Measurements from ENCODE around the gene CCDC88C. TPM values are rescaled to one million over a fixed set of nuclear protein-coding genes. Genes with fewer than 3 reads are reported as not detected.
A peak's percentile ranks its signal among the peaks of the same experiment; 100 is the strongest.

CCDC88C gene
- 100 to 1,000 TPM in 1 of 6 donors, 10 to 100 TPM in 5; 33.1 to 119 (median 54.5) TPM for total RNA-seq

- Histone ChIP-seq H3K4me1 (peaks cover 34 to 58% (median 37%) of the 10 kb centered on the region in 4 donors), H3K36me3 (no peaks in the 10 kb centered on the region), H3K27me3 (no peaks in the 10 kb centered on the region), H3K9me3 (no peaks in the 10 kb centered on the region), H3K27ac (peak within 1 kb of the TSS; percentile 53 to 91 (median 80)), H3K4me3 (peak within 1 kb of the TSS; percentile 80 to 89 (median 86))
- 2 to 7% methylated on average over 9 to 15 of the region's 103 CpGs for WGBS, 2 donors
- ATAC-seq (ENCODE audit: low FRiP score in 2 of 2) (peak; percentile 62 to 77), DNase-seq (peak; percentile 83 to 95)
- TF ChIP-seq CTCF (IDR thresholded peaks at IDR 0.05) (no peak), POLR2AphosphoS5 (IDR thresholded peaks at IDR 0.05) (peak in 1 of 2 donors; percentile 12), EP300 (IDR thresholded peaks at IDR 0.05) (no peak), POLR2A (IDR thresholded peaks at IDR 0.05) (peak in 2 of 4 donors; percentile 32 to 37)
These were observed at the start of gene CCDC88C for GRCh38 chr14:91417120-91417982. Gene CCDC88C, minus strand, starts transcription at chr14:91417820. Its CDS starts 130 bp downstream, at chr14:91417690.

GRCh38 chr14:91466192-91466591 is 48.6 kb upstream of the CCDC88C start:
- no peak for TF ChIP-seq POLR2A (IDR thresholded peaks at IDR 0.05)
- no peak for TF ChIP-seq CTCF (IDR thresholded peaks at IDR 0.05)
- no peak for TF ChIP-seq EP300 (IDR thresholded peaks at IDR 0.05)
- no peak for TF ChIP-seq POLR2AphosphoS5 (IDR thresholded peaks at IDR 0.05)
- ATAC-seq (ENCODE audit: low FRiP score in 2 of 2) = no peak
- Histone ChIP-seq H3K36me3 (peaks cover 28 to 100% (median 54%) of the 10 kb centered on the region in 4 donors), H3K4me1 (peaks cover 0 to 4% (median 0%) of the 10 kb centered on the region in 4 donors), H3K4me3 (no peak overlapping the region), H3K9me3 (no peaks in the 10 kb centered on the region), H3K27me3 (no peaks in the 10 kb centered on the region), H3K27ac (no peak overlapping the region)
- no peak for DNase-seq
- WGBS, 2 donors = 53 to 54% methylated on average over 4 of the region's 4 CpGs

GRCh38 chr14:91464615-91465205 is 47.1 kb upstream of the CCDC88C start:
- Histone ChIP-seq H3K9me3 (no peaks in the 10 kb centered on the region), H3K27me3 (no peaks in the 10 kb centered on the region), H3K4me3 (no peak overlapping the region), H3K4me1 (peaks cover 0 to 4% (median 0%) of the 10 kb centered on the region in 4 donors), H3K36me3 (peaks cover 42 to 100% (median 55%) of the 10 kb centered on the region in 4 donors), H3K27ac (no peak overlapping the region)
- no peak for TF ChIP-seq CTCF (IDR thresholded peaks at IDR 0.05)
- TF ChIP-seq POLR2A (IDR thresholded peaks at IDR 0.05) = no peak
- TF ChIP-seq EP300 (IDR thresholded peaks at IDR 0.05) = no peak
- no peak for TF ChIP-seq POLR2AphosphoS5 (IDR thresholded peaks at IDR 0.05)
- no peak for DNase-seq
- 65 to 67% methylated on average over 3 of the region's 3 CpGs for WGBS, 2 donors
- ATAC-seq (ENCODE audit: low FRiP score in 2 of 2) = no peak

GRCh38 chr14:91458612-91459011 is 41.0 kb upstream of the CCDC88C start:
- Histone ChIP-seq H3K27ac (no peak overlapping the region), H3K4me1 (no peaks in the 10 kb centered on the region), H3K4me3 (no peak overlapping the region), H3K9me3 (no peaks in the 10 kb centered on the region), H3K27me3 (no peaks in the 10 kb centered on the region), H3K36me3 (peaks cover 44 to 92% (median 65%) of the 10 kb centered on the region in 4 donors)
- DNase-seq = no peak
- WGBS, 2 donors = 90 to 92% methylated on average over 5 of the region's 5 CpGs
- TF ChIP-seq CTCF (IDR thresholded peaks at IDR 0.05) = no peak
- no peak for TF ChIP-seq EP300 (IDR thresholded peaks at IDR 0.05)
- no peak for TF ChIP-seq POLR2AphosphoS5 (IDR thresholded peaks at IDR 0.05)
- TF ChIP-seq POLR2A (IDR thresholded peaks at IDR 0.05) = no peak
- ATAC-seq (ENCODE audit: low FRiP score in 2 of 2) = no peak

All from upper lobe of left lung (tissue), 6 donors.